ENCODE data around the gene NCF4. TPM values are rescaled to one million over a fixed set of nuclear protein-coding genes. Genes with fewer than 3 reads are reported as not detected.

Gene NCF4
- total RNA-seq, 4 donors from 2014 or later: 4.4 to 175 (median 13.0) TPM

- no peak for TF ChIP-seq POLR2A (IDR thresholded peaks at IDR 0.05)
- no peak for TF ChIP-seq CTCF (IDR thresholded peaks at IDR 0.05)
- Histone ChIP-seq H3K27ac (no peak overlapping the region), H3K4me1 (no peaks in the 10 kb centered on the region), H3K27me3 (no peaks in the 10 kb centered on the region), H3K4me3 (no peak overlapping the region), H3K36me3 (peaks cover 0 to 3% (median 0%) of the 10 kb centered on the region in 3 donors), H3K9me3 (no peaks in the 10 kb centered on the region)
- DNase-seq: no peak
Observed at GRCh38 chr22:36872084-36872483, 11.3 kb downstream of the NCF4 start.

GRCh38 chr22:36872866-36873498 is 12.2 kb downstream of the NCF4 start:
- TF ChIP-seq CTCF (IDR thresholded peaks at IDR 0.05) (no peak), POLR2A (IDR thresholded peaks at IDR 0.05) (no peak)
- Histone ChIP-seq H3K4me3 (no peak overlapping the region), H3K27ac (peak overlapping the region; percentile 5 to 60 (median 18)), H3K36me3 (peaks cover 0 to 3% (median 0%) of the 10 kb centered on the region in 3 donors), H3K9me3 (no peaks in the 10 kb centered on the region), H3K27me3 (no peaks in the 10 kb centered on the region), H3K4me1 (no peaks in the 10 kb centered on the region)
- no peak for DNase-seq

GRCh38 chr22:36873614-36874308 is 13.0 kb downstream of the NCF4 start:
- Histone ChIP-seq H3K4me3 (no peak overlapping the region), H3K36me3 (peaks cover 0 to 3% (median 0%) of the 10 kb centered on the region in 3 donors), H3K4me1 (no peaks in the 10 kb centered on the region), H3K9me3 (no peaks in the 10 kb centered on the region), H3K27ac (peak overlapping the region; percentile 5 to 60 (median 18)), H3K27me3 (no peaks in the 10 kb centered on the region)
- TF ChIP-seq CTCF (IDR thresholded peaks at IDR 0.05) (peak in 4 of 6 experiments; percentile 19 to 57 (median 54)), POLR2A (IDR thresholded peaks at IDR 0.05) (no peak)
- peak in 1 of 3 donors; percentile 59 for DNase-seq

- peak overlapping the region; percentile 5 to 60 (median 18) for H3K27ac ChIP-seq
- H3K9me3 ChIP-seq: no peaks in the 10 kb centered on the region
- H3K27me3 ChIP-seq: no peaks in the 10 kb centered on the region
- H3K4me1 ChIP-seq: no peaks in the 10 kb centered on the region
- H3K4me3 ChIP-seq: no peak overlapping the region
- TF ChIP-seq POLR2A (IDR thresholded peaks at IDR 0.05) (no peak), CTCF (IDR thresholded peaks at IDR 0.05) (no peak)
- peaks cover 0 to 3% (median 0%) of the 10 kb centered on the region in 3 donors for H3K36me3 ChIP-seq
- DNase-seq: no peak
Observed at GRCh38 chr22:36874309-36874696, 13.5 kb downstream of the NCF4 start.

GRCh38 chr22:36874736-36875135 is 13.9 kb downstream of the NCF4 start:
- TF ChIP-seq CTCF (IDR thresholded peaks at IDR 0.05) (no peak), POLR2A (IDR thresholded peaks at IDR 0.05) (no peak)
- no peak overlapping the region for H3K4me3 ChIP-seq
- H3K9me3 ChIP-seq: no peaks in the 10 kb centered on the region
- peaks cover 0 to 3% (median 0%) of the 10 kb centered on the region in 3 donors for H3K36me3 ChIP-seq
- peak overlapping the region in 2 of 4 donors; percentile 5 to 15 for H3K27ac ChIP-seq
- DNase-seq: no peak
- no peaks in the 10 kb centered on the region for H3K4me1 ChIP-seq
- no peaks in the 10 kb centered on the region for H3K27me3 ChIP-seq
